Right ventricle myocardium inferior (tissue), 1 donor: ENCODE results near the gene UBE2V1. TPM values are rescaled to one million over a fixed set of nuclear protein-coding genes. Genes with fewer than 3 reads are reported as not detected.

ENCODE experiments used
- ATAC-seq: fragments of 200-7000 bp; cut with Tn5 transposase; one replicate; pipeline ENCODE4 v1.9.1; 2020; ENCODE audit warnings: mild to moderate bottlenecking, moderate library complexity
- DNase-seq: peaks from one replicate; pipeline ENCODE4 v3.0.0; 2021; ENCODE audit errors: missing footprints
- intact Hi-C: fragments of 100-400 bp; cut with DNase I; formaldehyde crosslinking; loops from one replicate; pipeline ENCODE4 v1.11.0; 2022
- total RNA-seq: library from RNA; stranded (reverse); fragmentation: NEBNext Ultra II Directional; extraction: Animal tissue kit (Norgen Biotek cat#: 25700); gene quantifications from one replicate; pipeline ENCODE4 v1.2.1, GENCODE V29; 2021
- donor health status: DM: no; HTN: yes; CAD: no; lungs with severe emphysema.

Gene UBE2V1
- total RNA-seq, 1 donor from 2014 or later = 74.3 TPM

GRCh38 chr20:50040432-50041245 lies 72.3 kb downstream of the UBE2V1 start:
- ATAC-seq (no peak), DNase-seq (no peak)
- intact Hi-C loops = no loop called here

DNA sequence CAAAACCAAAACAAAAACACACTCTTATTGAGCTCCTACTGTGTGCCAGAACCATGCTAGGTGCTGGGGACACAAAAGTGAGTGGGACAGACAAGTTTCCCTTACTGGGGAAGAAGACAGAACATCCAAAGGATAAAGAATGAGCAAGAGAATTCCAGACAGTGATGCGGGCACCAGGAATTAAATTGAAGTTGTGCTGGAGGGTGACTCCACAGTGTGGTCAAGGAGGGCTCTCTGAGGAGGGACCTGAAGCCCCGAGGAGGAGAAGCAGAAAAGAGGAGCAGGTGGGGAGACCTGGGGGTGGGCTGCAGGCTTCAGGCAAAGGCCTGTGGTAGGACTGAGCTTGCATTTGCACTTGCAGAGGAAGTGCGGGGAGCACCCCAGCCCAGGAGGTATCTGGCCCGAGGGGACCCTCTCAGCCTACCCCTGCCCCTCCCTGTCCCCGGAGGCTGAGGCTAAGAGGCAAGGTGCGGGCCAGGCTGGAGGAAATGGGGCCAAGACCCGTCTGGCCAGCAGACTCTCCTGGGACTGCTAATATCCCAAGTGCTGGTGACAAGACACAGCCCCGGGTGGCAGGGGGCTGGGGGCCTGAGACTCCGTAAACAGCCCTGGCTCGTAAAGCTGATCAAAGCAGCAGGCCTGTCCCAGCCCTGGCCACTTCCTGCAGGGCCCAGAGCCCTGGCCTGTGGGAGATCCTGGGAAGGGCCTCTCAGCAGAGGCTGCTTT lies 73.1 kb downstream of the UBE2V1 start:
- ATAC-seq (no peak), DNase-seq (no peak)
- intact Hi-C loops = no loop called here

DNA sequence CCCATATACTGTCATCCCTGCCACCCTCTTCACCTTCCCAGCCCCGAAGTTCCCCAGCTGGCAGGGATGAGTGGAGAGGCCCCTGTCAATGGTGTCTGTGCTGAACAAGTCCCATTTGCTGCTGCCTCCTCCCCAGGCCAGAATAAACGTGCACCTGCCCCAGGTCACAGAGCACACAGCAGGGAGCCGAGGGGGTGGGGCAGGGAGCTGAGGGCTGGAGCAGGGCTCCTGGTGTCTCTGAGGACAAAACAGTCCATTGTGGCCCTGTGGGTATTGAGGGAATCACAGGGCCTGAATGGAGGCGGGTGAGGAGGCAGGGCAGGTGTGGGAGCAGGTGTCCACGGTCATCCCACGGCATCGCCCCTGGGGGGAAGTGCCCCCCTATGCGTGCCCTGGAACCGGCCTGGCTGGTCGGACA lies 74.4 kb downstream of the UBE2V1 start:
- intact Hi-C loops = no loop called here
- ATAC-seq (no peak), DNase-seq (no peak)

- ATAC-seq (no peak), DNase-seq (no peak)
- intact Hi-C loops = no loop called here
Observed at GRCh38 chr20:50038169-50038568, 74.8 kb downstream of the UBE2V1 start.

GRCh38 chr20:50037575-50037974 lies 75.4 kb downstream of the UBE2V1 start:
- DNase-seq (no peak), ATAC-seq (no peak)
- intact Hi-C loops = no loop called here

DNA sequence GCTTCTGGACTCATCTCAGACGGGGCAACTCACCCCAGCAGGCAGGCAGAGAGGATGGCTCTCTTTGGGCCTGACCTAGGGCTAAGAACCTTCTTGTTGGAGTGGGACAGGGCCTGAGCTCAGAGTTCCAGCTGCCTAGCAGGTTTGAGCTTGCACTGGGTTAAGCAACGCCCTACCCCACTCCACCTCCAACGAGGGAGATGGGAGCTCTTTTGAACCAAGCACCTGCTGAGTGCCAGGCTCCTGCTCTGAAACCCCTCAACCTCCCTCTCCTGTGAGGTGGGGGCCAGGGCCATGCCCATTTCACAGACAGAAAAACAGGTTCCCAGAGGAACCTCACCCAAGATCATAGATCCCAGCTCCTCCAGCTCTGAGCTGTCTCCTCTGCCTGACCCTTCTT lies 75.8 kb downstream of the UBE2V1 start:
- ATAC-seq = no peak
- intact Hi-C loops = no loop called here
- DNase-seq = no peak

DNA sequence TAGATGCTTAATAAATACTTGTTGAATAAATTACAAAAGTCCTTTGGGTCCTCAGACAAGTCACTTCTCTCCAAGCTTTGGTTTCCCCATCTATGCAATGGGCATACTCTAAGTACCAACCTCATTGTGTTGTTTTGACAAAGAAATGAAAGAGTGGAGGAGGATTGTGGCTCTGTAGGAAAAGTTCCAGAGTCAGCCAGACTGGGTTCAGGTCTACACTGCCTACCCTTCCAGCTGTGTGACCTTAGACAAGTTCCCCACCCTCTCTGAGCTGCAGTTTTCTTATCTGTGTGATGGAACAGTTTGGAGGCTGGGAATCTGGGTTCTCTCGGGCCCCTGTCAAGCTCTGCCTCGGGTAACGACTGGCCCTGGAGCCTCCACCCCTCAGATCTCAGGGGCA lies 76.2 kb downstream of the UBE2V1 start:
- ATAC-seq (no peak), DNase-seq (no peak)
- intact Hi-C loops = no loop called here

- ATAC-seq (peak; percentile 38), DNase-seq (peak; percentile 78)
- intact Hi-C loops = no loop called here
Observed at GRCh38 chr20:50034567-50035180, 78.3 kb downstream of the UBE2V1 start.

- ATAC-seq (no peak), DNase-seq (no peak)
- intact Hi-C loops = no loop called here
Observed at GRCh38 chr20:50032955-50033666, 79.8 kb downstream of the UBE2V1 start.

Other genes starting within 250 kb of the UBE2V1 start
- gene SPATA2, start 197.6 kb downstream of the UBE2V1 start, total RNA-seq = 8.0 TPM
- 47.6 TPM for gene RNF114, start 176.8 kb downstream of the UBE2V1 start, total RNA-seq
- 0.73 TPM for gene SNAI1, start 130.2 kb downstream of the UBE2V1 start, total RNA-seq
- 31.2 TPM for gene PEDS1, start 40.6 kb upstream of the UBE2V1 start, total RNA-seq
- 62.4 TPM for gene CEBPB, start 77.7 kb upstream of the UBE2V1 start, total RNA-seq